Activated naive CD4-positive, alpha-beta T cell treated with anti-CD3 and anti-CD28 coated beads, Interleukin-2, amount 10 ng/mL, durations not matched to agents 7 days and 5 days (primary cell): ENCODE results near the gene HPN.

Experiments used
- CTCF ChIA-PET: fragments of 350-600 bp; sonication (Branson Sonifier 250); formaldehyde crosslinking; loops from one replicate; lab custom pipeline; 2021; ENCODE audit warnings: antibody characterized with exemption; lab: Charles Lee
- DNase-seq: peaks from one replicate; pipeline ENCODE4 v3.0.0-alpha.2; 2020
- H3K27ac Mint-ChIP-seq: one replicate; pipeline ENCODE4 v1.8.0; 2021; ENCODE audit warnings: mild to moderate bottlenecking, moderate library complexity, mixed read lengths
- H3K27me3 Mint-ChIP-seq: one replicate; pipeline ENCODE4 v1.8.0; 2021; ENCODE audit warnings: mild to moderate bottlenecking, mixed read lengths
- H3K36me3 Mint-ChIP-seq: one replicate; pipeline ENCODE4 v1.8.0; 2021; ENCODE audit warnings: mixed read lengths
- H3K4me1 Mint-ChIP-seq: one replicate; pipeline ENCODE4 v1.8.0; 2021; ENCODE audit warnings: mixed read lengths
- H3K4me3 Mint-ChIP-seq: one replicate; pipeline ENCODE4 v1.8.0; 2021; ENCODE audit warnings: mild to moderate bottlenecking, moderate library complexity, mixed read lengths
- H3K9me3 Mint-ChIP-seq: one replicate; pipeline ENCODE4 v1.8.0; 2021; ENCODE audit warnings: mixed read lengths

Gene HPN

GRCh38 chr19:35074426-35075201 lies 33.1 kb downstream of the HPN start:
- H3K4me1 Mint-ChIP-seq, result no peaks in the 10 kb centered on the region
- CTCF ChIA-PET, result no interaction called here
- H3K4me3 Mint-ChIP-seq, result no peak overlapping the region
- no peak overlapping the region for H3K27ac Mint-ChIP-seq
- H3K27me3 Mint-ChIP-seq, result peaks cover 24% of the 10 kb centered on the region
- DNase-seq, result no peak
- H3K9me3 Mint-ChIP-seq, result peaks cover 3% of the 10 kb centered on the region
- no peaks in the 10 kb centered on the region for H3K36me3 Mint-ChIP-seq

- Mint-ChIP-seq H3K4me1 (no peaks in the 10 kb centered on the region), H3K9me3 (peaks cover 2% of the 10 kb centered on the region), H3K27me3 (peaks cover 23% of the 10 kb centered on the region), H3K27ac (no peak overlapping the region), H3K36me3 (no peaks in the 10 kb centered on the region), H3K4me3 (no peak overlapping the region)
- CTCF ChIA-PET, result no interaction called here
- no peak for DNase-seq
Observed at GRCh38 chr19:35075202-35076025, 33.9 kb downstream of the HPN start.

GRCh38 chr19:35076026-35076370 lies 34.5 kb downstream of the HPN start:
- CTCF ChIA-PET, result no interaction called here
- no peak overlapping the region for H3K27ac Mint-ChIP-seq
- no peaks in the 10 kb centered on the region for H3K36me3 Mint-ChIP-seq

GRCh38 chr19:35076657-35077056 lies 35.1 kb downstream of the HPN start:
- Mint-ChIP-seq H3K4me1 (no peaks in the 10 kb centered on the region), H3K9me3 (no peaks in the 10 kb centered on the region), H3K27me3 (peaks cover 20% of the 10 kb centered on the region), H3K27ac (no peak overlapping the region), H3K4me3 (no peak overlapping the region), H3K36me3 (no peaks in the 10 kb centered on the region)
- CTCF ChIA-PET, result no interaction called here
- no peak for DNase-seq

More at GRCh38 chr19:35076026-35076370, 34.5 kb downstream of the HPN start:
- peaks cover 20% of the 10 kb centered on the region for H3K27me3 Mint-ChIP-seq
- H3K9me3 Mint-ChIP-seq, result no peaks in the 10 kb centered on the region
- H3K4me3 Mint-ChIP-seq, result no peak overlapping the region
- H3K4me1 Mint-ChIP-seq, result no peaks in the 10 kb centered on the region
- no peak for DNase-seq

- H3K36me3 Mint-ChIP-seq, result no peaks in the 10 kb centered on the region
- H3K4me3 Mint-ChIP-seq, result no peak overlapping the region
- no peak for DNase-seq
- H3K9me3 Mint-ChIP-seq, result no peaks in the 10 kb centered on the region
- no peak overlapping the region for H3K27ac Mint-ChIP-seq
- H3K27me3 Mint-ChIP-seq, result peaks cover 20% of the 10 kb centered on the region
- no peaks in the 10 kb centered on the region for H3K4me1 Mint-ChIP-seq
- CTCF ChIA-PET, result no interaction called here
Observed at GRCh38 chr19:35077411-35078223, 36.1 kb downstream of the HPN start.

- CTCF ChIA-PET, result interaction anchor here (0.8 kb wide), 1 partner anchor 13 kb away, joined by 3 read pairs; no protein-coding TSS in a partner anchor
- DNase-seq, result no peak
- Mint-ChIP-seq H3K9me3 (no peaks in the 10 kb centered on the region), H3K4me1 (no peaks in the 10 kb centered on the region), H3K36me3 (no peaks in the 10 kb centered on the region), H3K27ac (no peak overlapping the region), H3K27me3 (peaks cover 20% of the 10 kb centered on the region), H3K4me3 (no peak overlapping the region)
Observed at GRCh38 chr19:35079826-35080225, 38.3 kb downstream of the HPN start.

- no peaks in the 10 kb centered on the region for H3K36me3 Mint-ChIP-seq
- CTCF ChIA-PET, result interaction anchor here (1.1 to 1.3 kb wide), 2 partner anchors 14 to 55 kb away, joined by 4 to 5 read pairs; partner anchors contain the start of gene LGI4
- H3K27ac Mint-ChIP-seq, result no peak overlapping the region
- H3K4me1 Mint-ChIP-seq, result no peaks in the 10 kb centered on the region
- no peak for DNase-seq
- H3K27me3 Mint-ChIP-seq, result peaks cover 20% of the 10 kb centered on the region
- no peak overlapping the region for H3K4me3 Mint-ChIP-seq
- no peaks in the 10 kb centered on the region for H3K9me3 Mint-ChIP-seq
Observed at GRCh38 chr19:35080613-35081170, 39.2 kb downstream of the HPN start.

GRCh38 chr19:35081201-35081600 lies 39.7 kb downstream of the HPN start:
- peaks cover 20% of the 10 kb centered on the region for H3K27me3 Mint-ChIP-seq
- no peaks in the 10 kb centered on the region for H3K36me3 Mint-ChIP-seq
- no peak overlapping the region for H3K4me3 Mint-ChIP-seq
- H3K4me1 Mint-ChIP-seq, result no peaks in the 10 kb centered on the region
- no peak for DNase-seq
- CTCF ChIA-PET, result interaction anchor here (1.0 to 1.3 kb wide), 3 partner anchors 9 to 54 kb away, joined by 3 to 5 read pairs (median 4); partner anchors contain the start of gene LGI4
- H3K27ac Mint-ChIP-seq, result no peak overlapping the region
- H3K9me3 Mint-ChIP-seq, result no peaks in the 10 kb centered on the region

GRCh38 chr19:35083691-35084508 lies 42.4 kb downstream of the HPN start:
- Mint-ChIP-seq H3K9me3 (no peaks in the 10 kb centered on the region), H3K4me1 (no peaks in the 10 kb centered on the region), H3K27me3 (peaks cover 7% of the 10 kb centered on the region), H3K36me3 (no peaks in the 10 kb centered on the region), H3K4me3 (no peak overlapping the region), H3K27ac (no peak overlapping the region)
- DNase-seq, result no peak
- CTCF ChIA-PET, result no interaction called here

GRCh38 chr19:35084509-35084762 lies 42.9 kb downstream of the HPN start:
- Mint-ChIP-seq H3K4me3 (no peak overlapping the region), H3K36me3 (no peaks in the 10 kb centered on the region), H3K9me3 (no peaks in the 10 kb centered on the region), H3K4me1 (no peaks in the 10 kb centered on the region), H3K27ac (no peak overlapping the region), H3K27me3 (peaks cover 5% of the 10 kb centered on the region)
- DNase-seq, result no peak
- CTCF ChIA-PET, result no interaction called here

- no peaks in the 10 kb centered on the region for H3K9me3 Mint-ChIP-seq
- CTCF ChIA-PET, result interaction anchor here (0.6 to 3.6 kb wide), 4 partner anchors 19 to 49 kb away, joined by 3 to 13 read pairs (median 4); partner anchors contain the start of gene LGI4
- H3K36me3 Mint-ChIP-seq, result no peaks in the 10 kb centered on the region
- H3K27me3 Mint-ChIP-seq, result peaks cover 15% of the 10 kb centered on the region
- H3K4me1 Mint-ChIP-seq, result peaks cover 2% of the 10 kb centered on the region
- no peak for DNase-seq
- H3K27ac Mint-ChIP-seq, result no peak overlapping the region
- H3K4me3 Mint-ChIP-seq, result no peak overlapping the region
Observed at GRCh38 chr19:35085947-35086346, 44.4 kb downstream of the HPN start.

- Mint-ChIP-seq H3K9me3 (no peaks in the 10 kb centered on the region), H3K27ac (no peak overlapping the region), H3K27me3 (peaks cover 19% of the 10 kb centered on the region), H3K36me3 (no peaks in the 10 kb centered on the region), H3K4me3 (no peak overlapping the region), H3K4me1 (peaks cover 2% of the 10 kb centered on the region)
- CTCF ChIA-PET, result interaction anchor here (1.1 to 3.6 kb wide), 3 partner anchors 20 to 43 kb away, joined by 3 to 13 read pairs (median 5); no protein-coding TSS in a partner anchor
- no peak for DNase-seq
Observed at GRCh38 chr19:35086455-35086854, 44.9 kb downstream of the HPN start.

- Mint-ChIP-seq H3K36me3 (no peaks in the 10 kb centered on the region), H3K9me3 (no peaks in the 10 kb centered on the region), H3K4me3 (no peak overlapping the region), H3K27me3 (peaks cover 22% of the 10 kb centered on the region), H3K4me1 (peaks cover 2% of the 10 kb centered on the region), H3K27ac (no peak overlapping the region)
- no peak for DNase-seq
- CTCF ChIA-PET, result interaction anchor here (1.0 to 3.6 kb wide), 3 partner anchors 21 to 44 kb away, joined by 3 to 13 read pairs (median 5); no protein-coding TSS in a partner anchor
Observed at GRCh38 chr19:35087393-35087792, 45.9 kb downstream of the HPN start.
